A549 treated with ZK216348 at 1 μM for 4 hours (cell line): ENCODE measurements around the gene TEFM. TPM values are rescaled to one million over a fixed set of nuclear protein-coding genes. Genes with fewer than 3 reads are reported as not detected.

Source experiments
- total RNA-seq: library from RNA; stranded (reverse); fragments of 200-300 nt; extraction: Qiagen RNA extraction; gene quantifications from 5 replicates; pipeline ENCODE4 v1.2.3, GENCODE V29; 2022; ENCODE audit warnings: low read depth

Gene TEFM, protein sequence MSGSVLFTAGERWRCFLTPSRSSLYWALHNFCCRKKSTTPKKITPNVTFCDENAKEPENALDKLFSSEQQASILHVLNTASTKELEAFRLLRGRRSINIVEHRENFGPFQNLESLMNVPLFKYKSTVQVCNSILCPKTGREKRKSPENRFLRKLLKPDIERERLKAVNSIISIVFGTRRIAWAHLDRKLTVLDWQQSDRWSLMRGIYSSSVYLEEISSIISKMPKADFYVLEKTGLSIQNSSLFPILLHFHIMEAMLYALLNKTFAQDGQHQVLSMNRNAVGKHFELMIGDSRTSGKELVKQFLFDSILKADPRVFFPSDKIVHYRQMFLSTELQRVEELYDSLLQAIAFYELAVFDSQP
- total RNA-seq, result 17.1 to 34.0 TPM (median 20.9 TPM) in 5 replicates

DNA sequence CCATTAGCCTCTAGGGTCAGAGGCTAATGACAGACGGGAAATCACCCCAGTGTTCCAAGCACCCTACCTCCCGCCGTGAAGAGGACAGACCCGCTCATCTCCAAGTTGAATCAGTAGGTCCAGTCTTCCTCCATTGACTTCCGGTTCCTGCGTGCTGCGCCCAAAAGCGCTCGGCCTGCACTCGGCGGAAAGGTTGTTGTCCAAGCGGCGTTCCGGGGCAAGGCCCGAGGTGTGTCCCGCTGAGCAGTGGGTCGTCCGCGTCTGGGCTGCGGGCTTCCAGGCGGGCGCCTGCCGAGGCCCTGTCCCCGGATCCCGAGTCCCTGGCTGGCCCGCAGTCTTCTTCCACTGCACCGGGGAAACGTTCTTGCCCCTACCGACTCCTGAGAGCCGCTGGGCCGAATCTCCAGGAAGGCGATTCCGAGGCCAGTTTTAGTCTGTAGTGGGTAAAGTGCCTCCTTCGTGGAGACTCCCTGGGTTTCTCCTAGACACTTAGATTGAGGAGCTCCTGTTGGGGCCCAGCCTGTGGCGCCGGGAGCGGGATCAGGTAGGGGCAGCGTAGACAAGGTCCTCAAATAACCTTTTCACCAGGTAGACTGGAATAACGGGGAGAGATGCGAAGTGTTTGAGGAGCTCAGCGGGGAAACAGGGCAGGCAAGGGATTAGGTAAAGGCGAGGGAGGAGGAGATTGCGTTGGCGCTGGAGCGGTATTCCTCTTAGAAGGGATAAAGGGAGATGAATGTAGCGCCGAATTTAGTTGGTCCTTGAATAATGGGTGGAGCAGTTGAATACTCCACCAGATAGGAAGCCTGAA lies at the start of gene TEFM:
Gene TEFM (minus strand): TSS at position 138 of the 811 bp plus-strand sequence. CDS start 40 bp downstream, at position 98.

DNA sequence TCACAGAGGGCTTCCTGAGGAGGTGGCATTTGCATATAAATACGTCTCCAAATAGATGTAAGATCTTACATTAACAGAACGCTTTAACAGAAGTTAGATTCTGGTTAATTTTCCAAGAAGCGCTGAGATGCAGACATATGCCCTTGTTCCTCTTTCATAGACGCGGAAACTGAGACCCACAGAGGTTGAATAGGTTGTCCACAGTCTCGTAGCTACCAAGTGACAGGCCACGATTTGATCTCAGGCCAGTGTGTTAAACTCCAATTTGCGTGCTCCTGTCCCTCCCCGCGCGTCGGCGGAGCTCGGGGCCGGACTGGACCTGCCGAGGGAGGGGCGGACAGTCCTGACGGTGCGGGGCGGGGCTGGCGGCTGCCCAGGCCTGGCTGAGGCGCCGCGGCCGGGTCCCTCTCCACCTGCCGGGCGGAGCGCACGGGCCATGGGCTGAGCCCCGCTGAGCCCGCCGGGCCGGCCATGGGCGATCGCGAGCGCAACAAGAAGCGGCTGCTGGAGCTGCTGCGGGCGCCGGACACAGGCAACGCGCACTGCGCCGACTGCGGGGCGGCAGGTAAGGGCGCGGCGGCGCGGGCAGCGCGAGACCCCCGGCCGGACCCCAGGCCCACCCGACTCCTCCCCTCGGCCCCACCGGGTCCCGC lies 15.6 kb upstream of the TEFM start, which contains the start of gene ADAP2:
Gene ADAP2 (plus strand): TSS at position 402 of the 653 bp plus-strand sequence. CDS start 70 bp downstream, at position 472.

Other genes with a start within 250 kb of the TEFM start
- gene CRLF3, start 81.5 kb downstream of the TEFM start, total RNA-seq, result 13.1 to 17.8 TPM (median 15.2 TPM) in 5 replicates
- gene ATAD5, start 74.3 kb downstream of the TEFM start, total RNA-seq, result 2.7 to 5.3 TPM (median 4.6 TPM) in 5 replicates
- 2.2 to 4.4 TPM (median 3.1 TPM) in 5 replicates for gene ADAP2, start 15.7 kb upstream of the TEFM start, total RNA-seq
- 22.3 to 26.7 TPM (median 24.3 TPM) in 5 replicates for gene RNF135, start 64.8 kb upstream of the TEFM start, total RNA-seq
- 14.0 to 22.1 TPM (median 19.5 TPM) in 5 replicates for gene NF1, start 188.7 kb upstream of the TEFM start, total RNA-seq